Spleen (tissue), 11 donors: ENCODE results near the gene NPHS2. TPM values are rescaled to one million over a fixed set of nuclear protein-coding genes. Genes with fewer than 3 reads are reported as not detected.

ENCODE experiments used
- DNase-seq: peaks from one replicate; pipeline ENCODE4 v3.0.0-alpha.2; 2020
- H3K27ac ChIP-seq, 8 donors: fragments of 200-600 bp; sonication (generic) in 7 of 8; 1 replicate in 4 of 8; 2 replicates in 4 of 8; pipeline versions ENCODE4 v1.5.0 to v1.8.0; 2016 to 2021; ENCODE audit warnings: inconsistent platforms in 4 of 8, mild to moderate bottlenecking in 4 of 8, moderate library complexity in 1 of 8
- H3K27me3 ChIP-seq, 7 donors: fragments of 200-600 bp; sonication (generic) in 6 of 7; replicated peaks in 1 of 7; 1 replicate in 4 of 7; 2 replicates in 3 of 7; pipeline versions ENCODE4 v1.5.0 to v1.8.0; 2016 to 2021; ENCODE audit warnings: inconsistent platforms in 3 of 7, mild to moderate bottlenecking in 1 of 7
- H3K36me3 ChIP-seq, 6 donors: fragments of 200-600 bp; sonication (generic) in 5 of 6; 1 replicate in 4 of 6; 2 replicates in 2 of 6; pipeline versions ENCODE4 v1.5.0 to v1.8.0; 2016 to 2021; ENCODE audit warnings: inconsistent platforms in 2 of 6
- H3K4me1 ChIP-seq, 6 donors: fragments of 200-600 bp; sonication (generic) in 5 of 6; 1 replicate in 3 of 6; 2 replicates in 3 of 6; pipeline versions ENCODE4 v1.5.0 to v1.8.0; 2016 to 2021; ENCODE audit warnings: inconsistent platforms in 3 of 6
- H3K4me3 ChIP-seq, 8 donors: fragments of 200-600 bp; sonication (generic) in 7 of 8; 1 replicate in 4 of 8; 2 replicates in 4 of 8; pipeline versions ENCODE4 v1.5.0 to v1.8.0; 2016 to 2021; ENCODE audit warnings: inconsistent platforms in 4 of 8, mild to moderate bottlenecking in 4 of 8, moderate library complexity in 2 of 8
- H3K9me3 ChIP-seq, 8 donors: fragments of 200-600 bp; sonication (generic) in 7 of 8; 1 replicate in 4 of 8; 2 replicates in 4 of 8; pipeline versions ENCODE4 v1.5.0 to v1.8.0; 2016 to 2021; ENCODE audit warnings: inconsistent platforms in 4 of 8
- POLR2A ChIP-seq, 3 donors: fragments of 450-650 bp; IDR thresholded peaks; one replicate each; pipeline ENCODE4 v1.5.1; 2017; ENCODE audit warnings: antibody characterized with exemption in 3 of 3, mild to moderate bottlenecking in 1 of 3
- POLR2AphosphoS5 ChIP-seq, 3 donors: sonication (generic); formaldehyde crosslinking; IDR thresholded peaks; one replicate each; pipeline ENCODE4 v1.5.1; 2017; ENCODE audit warnings: antibody characterized with exemption in 3 of 3
- WGBS, 5 donors: extraction: QIAGEN DNeasy Blood & Tissue Kit in 3 of 5; methylation state at CpG; one replicate each; pipeline versions ENCODE4 v1.1.5 to v1.1.7; 2013 to 2018; 5-methylcytosine and 5-hydroxymethylcytosine counted together
- intact Hi-C: fragments of 100-400 bp; cut with DNase I; formaldehyde crosslinking; loops from one replicate; pipeline ENCODE4 v1.15.0; 2023; ENCODE audit warnings: low total_unique reads
- polyA plus RNA-seq, 3 donors: library from polyadenylated mRNA; stranded (reverse); fragments of 200-250 nt; gene quantifications; one replicate each; pipeline ENCODE4 v1.2.1, GENCODE V29; 2013
- total RNA-seq, 7 donors: library from RNA; depleted of rRNA in 3 of 7; stranded (reverse); fragments of >200 nt in 3 of 7; fragmentation: NEBNext Ultra II Directional in 4 of 7; extraction: Animal tissue kit (Norgen Biotek cat#: 25700) in 4 of 7; gene quantifications; one replicate each; pipeline versions ENCODE4 v1.1.0 to v1.2.1, GENCODE V29; 2016 to 2021
- TF ChIP-seq, protein P1 (sequence below), 11 experiments: fragments of 200-600 bp in 7 of 11; fragments of 450-650 bp in 4 of 11; sonication (generic) in 4 of 11; IDR thresholded peaks in 8 of 11; conservative IDR thresholded peaks in 3 of 11; 1 replicate in 7 of 11; 2 replicates in 4 of 11; pipeline versions ENCODE4 v1.4.0 to v1.8.0; 2016 to 2021; ENCODE audit warnings: antibody characterized with exemption in 11 of 11, inconsistent platforms in 4 of 11, mild to moderate bottlenecking in 1 of 11
- donor health status: healthy with polysubstance abuse.
- donor health status: DM: no; HTN: no; CAD: no; lungs with moderate emphysema.
- donor health status: DM: no; HTN: no; CAD: no.
- donor health status: Bipolar disorder and iron deficiency.
- donor health status: healthy.
- donor health status: DM: no; HTN: no; CAD: no.
- donor health status: DM: yes; HTN: yes; CAD: no.

Gene NPHS2
- total and polyA plus RNA-seq, 10 donors = 0.06 to 0.20 TPM; not detected in 8

DNA sequence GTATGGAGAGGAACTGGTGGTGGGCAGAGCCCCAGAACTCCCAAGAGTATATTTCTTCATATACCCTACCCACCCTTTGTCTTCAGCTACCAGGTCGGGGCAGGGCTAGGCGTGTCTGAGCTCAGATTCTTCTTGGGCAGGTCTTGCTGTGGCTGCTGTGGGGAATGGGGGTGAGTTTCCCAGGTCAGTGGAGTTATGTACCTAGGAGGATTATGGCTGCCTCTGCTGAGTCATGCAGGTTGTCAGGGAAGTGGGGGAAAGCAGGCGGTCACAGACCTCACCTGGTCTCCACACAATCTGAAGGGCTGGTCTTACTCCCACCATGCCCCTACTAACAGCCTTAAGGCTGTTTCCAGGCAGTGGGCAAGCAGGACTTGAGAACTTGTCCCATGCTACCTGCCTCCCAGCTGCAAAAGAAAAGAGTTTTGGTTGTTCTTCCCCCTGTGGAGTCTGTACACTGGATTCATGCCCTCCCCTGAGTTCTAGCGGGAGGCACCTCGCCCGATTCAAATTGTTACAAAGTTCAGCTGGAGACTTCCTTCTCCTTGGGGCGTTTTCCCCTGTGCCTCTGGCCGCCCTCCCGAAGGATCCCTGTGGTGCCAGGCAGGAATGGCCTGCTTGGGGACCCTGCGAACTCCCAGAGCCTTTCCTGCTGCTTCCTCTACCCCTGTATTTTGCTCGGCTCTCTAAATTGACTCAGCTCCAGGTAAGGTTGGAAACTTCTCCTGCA, 58.6 kb downstream of the NPHS2 start:
- Histone ChIP-seq H3K36me3 (no peaks in the 10 kb centered on the region), H3K27ac (no peak overlapping the region), H3K4me1 (no peaks in the 10 kb centered on the region), H3K9me3 (peaks cover 0 to 7% (median 0%) of the 10 kb centered on the region in 8 donors), H3K4me3 (no peak overlapping the region), H3K27me3 (no peaks in the 10 kb centered on the region)
- no peak for DNase-seq
- TF ChIP-seq POLR2AphosphoS5 (IDR thresholded peaks at IDR 0.05) = no peak
- TF ChIP-seq, protein P1, sequence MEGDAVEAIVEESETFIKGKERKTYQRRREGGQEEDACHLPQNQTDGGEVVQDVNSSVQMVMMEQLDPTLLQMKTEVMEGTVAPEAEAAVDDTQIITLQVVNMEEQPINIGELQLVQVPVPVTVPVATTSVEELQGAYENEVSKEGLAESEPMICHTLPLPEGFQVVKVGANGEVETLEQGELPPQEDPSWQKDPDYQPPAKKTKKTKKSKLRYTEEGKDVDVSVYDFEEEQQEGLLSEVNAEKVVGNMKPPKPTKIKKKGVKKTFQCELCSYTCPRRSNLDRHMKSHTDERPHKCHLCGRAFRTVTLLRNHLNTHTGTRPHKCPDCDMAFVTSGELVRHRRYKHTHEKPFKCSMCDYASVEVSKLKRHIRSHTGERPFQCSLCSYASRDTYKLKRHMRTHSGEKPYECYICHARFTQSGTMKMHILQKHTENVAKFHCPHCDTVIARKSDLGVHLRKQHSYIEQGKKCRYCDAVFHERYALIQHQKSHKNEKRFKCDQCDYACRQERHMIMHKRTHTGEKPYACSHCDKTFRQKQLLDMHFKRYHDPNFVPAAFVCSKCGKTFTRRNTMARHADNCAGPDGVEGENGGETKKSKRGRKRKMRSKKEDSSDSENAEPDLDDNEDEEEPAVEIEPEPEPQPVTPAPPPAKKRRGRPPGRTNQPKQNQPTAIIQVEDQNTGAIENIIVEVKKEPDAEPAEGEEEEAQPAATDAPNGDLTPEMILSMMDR (IDR thresholded peaks at IDR 0.05 in 8 of 11, conservative IDR thresholded peaks at IDR 0.05 in 3 of 11) = no peak
- intact Hi-C loops = no loop called here
- WGBS, 5 donors = 73 to 77% (median 75%) methylated on average over 11 of the region's 11 CpGs

DNA sequence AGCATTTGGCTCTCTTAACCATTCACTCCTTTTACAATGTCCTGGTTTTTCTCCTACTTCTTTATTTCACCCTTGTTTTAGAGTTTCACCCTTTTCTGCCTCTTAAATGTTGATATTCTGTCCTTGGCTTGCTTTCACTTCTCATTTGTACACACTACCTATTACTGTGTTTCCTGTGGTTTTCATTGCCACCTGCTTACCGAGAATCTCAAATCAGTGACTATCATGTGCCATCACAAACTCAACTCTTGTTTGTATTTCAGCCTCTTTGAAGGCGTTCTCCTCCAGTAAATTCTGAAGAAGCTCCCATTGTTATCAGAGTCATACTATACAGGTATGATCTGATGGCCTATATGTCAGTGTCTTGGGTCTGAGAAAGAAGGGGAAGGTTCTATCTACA, 65.7 kb downstream of the NPHS2 start:
- Histone ChIP-seq H3K4me3 (no peak overlapping the region), H3K4me1 (peaks cover 0 to 3% (median 0%) of the 10 kb centered on the region in 6 donors), H3K9me3 (peaks cover 0 to 6% (median 0%) of the 10 kb centered on the region in 8 donors), H3K27ac (no peak overlapping the region), H3K36me3 (no peaks in the 10 kb centered on the region), H3K27me3 (no peaks in the 10 kb centered on the region)
- intact Hi-C loops = no loop called here
- 20 to 50% (median 25%) methylated on average over 2 of the region's 2 CpGs for WGBS, 5 donors
- TF ChIP-seq, protein P1 (IDR thresholded peaks at IDR 0.05 in 8 of 11, conservative IDR thresholded peaks at IDR 0.05 in 3 of 11) = no peak
- TF ChIP-seq POLR2AphosphoS5 (IDR thresholded peaks at IDR 0.05) (no peak), POLR2A (IDR thresholded peaks at IDR 0.05) (no peak)
- DNase-seq = no peak

DNA sequence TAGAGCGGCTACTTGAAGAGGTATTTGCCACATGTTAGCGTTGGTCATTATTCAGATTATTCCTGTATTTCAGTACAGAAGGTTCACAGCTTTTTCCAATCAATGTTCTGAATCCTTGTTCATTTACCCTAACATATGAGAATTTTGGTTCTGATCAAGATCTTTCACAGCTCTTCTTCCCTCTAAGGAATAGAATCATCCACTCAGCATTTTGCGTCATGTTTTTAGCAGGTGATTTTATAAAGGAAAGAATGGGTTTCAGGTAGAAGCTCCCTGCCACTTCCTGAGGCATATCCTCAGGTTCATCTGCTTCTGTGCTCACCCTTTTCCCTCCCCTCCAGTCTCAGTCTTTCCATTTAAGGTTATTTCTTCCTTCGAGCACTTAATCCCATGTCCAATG, 66.4 kb downstream of the NPHS2 start:
- H3K27me3 ChIP-seq = no peaks in the 10 kb centered on the region
- H3K36me3 ChIP-seq = no peaks in the 10 kb centered on the region
- WGBS, 5 donors = 78 to 92% (median 84%) methylated on average over 4 of the region's 4 CpGs
- peaks cover 0 to 3% (median 0%) of the 10 kb centered on the region in 6 donors for H3K4me1 ChIP-seq
- H3K4me3 ChIP-seq = no peak overlapping the region
- TF ChIP-seq, protein P1 (IDR thresholded peaks at IDR 0.05 in 8 of 11, conservative IDR thresholded peaks at IDR 0.05 in 3 of 11) = no peak
- TF ChIP-seq POLR2A (IDR thresholded peaks at IDR 0.05) (no peak), POLR2AphosphoS5 (IDR thresholded peaks at IDR 0.05) (no peak)
- H3K27ac ChIP-seq = no peak overlapping the region
- peaks cover 0 to 6% (median 0%) of the 10 kb centered on the region in 8 donors for H3K9me3 ChIP-seq
- DNase-seq = no peak
- intact Hi-C loops = no loop called here

DNA sequence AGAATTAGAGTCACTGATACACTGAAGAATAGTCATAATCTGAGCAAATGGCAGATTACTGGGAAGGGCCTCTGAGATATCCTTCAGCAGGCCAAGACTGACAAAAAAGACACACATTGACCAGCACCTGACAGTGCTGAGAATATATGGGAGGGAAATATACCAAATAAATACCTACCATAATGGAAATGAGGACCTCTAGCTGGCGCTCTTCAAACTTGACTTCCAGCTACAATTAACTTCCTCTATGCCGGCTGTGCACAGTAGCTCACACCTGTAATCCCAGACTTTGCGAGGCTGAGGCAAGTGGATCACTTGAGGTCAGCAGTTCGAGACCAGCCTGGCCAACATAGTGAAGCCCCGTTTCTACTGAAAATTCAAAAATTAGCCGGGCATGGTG, 69.5 kb downstream of the NPHS2 start:
- Histone ChIP-seq H3K27ac (no peak overlapping the region), H3K36me3 (no peaks in the 10 kb centered on the region), H3K27me3 (no peaks in the 10 kb centered on the region), H3K4me3 (no peak overlapping the region), H3K9me3 (no peaks in the 10 kb centered on the region), H3K4me1 (peaks cover 0 to 3% (median 0%) of the 10 kb centered on the region in 6 donors)
- DNase-seq = no peak
- WGBS, 5 donors = 77 to 95% (median 86%) methylated on average over 6 of the region's 6 CpGs
- TF ChIP-seq, protein P1 (IDR thresholded peaks at IDR 0.05 in 8 of 11, conservative IDR thresholded peaks at IDR 0.05 in 3 of 11) = no peak
- no peak for TF ChIP-seq POLR2AphosphoS5 (IDR thresholded peaks at IDR 0.05)
- TF ChIP-seq POLR2A (IDR thresholded peaks at IDR 0.05) = no peak
- intact Hi-C loops = no loop called here
